GM23338 (cell line): ENCODE measurements around the gene TAF12. TPM values are rescaled to one million over a fixed set of nuclear protein-coding genes. Genes with fewer than 3 reads are reported as not detected.

Experiments
- ATAC-seq: fragments of 200-7000 bp; cut with Tn5 transposase; 3 replicates; pipeline ENCODE4 v1.9.1; 2020
- DNase-seq: peaks from one replicate; pipeline ENCODE4 v3.0.0-alpha.2; 2015; ENCODE audit warnings: low spot score
- H2AFZ ChIP-seq: fragments of 200-600 bp; sonication (generic); 2 replicates; pipeline ENCODE4 v1.8.0; 2016; ENCODE audit warnings: antibody characterized with exemption, mild to moderate bottlenecking, moderate library complexity
- H3F3A ChIP-seq: fragments of 200-600 bp; sonication (generic); replicated peaks from 2 replicates; pipeline ENCODE4 v1.8.0; 2017; ENCODE audit warnings: antibody characterized with exemption, mixed run types, low read depth
- H3K27ac ChIP-seq: fragments of 200-600 bp; sonication (generic); 2 replicates; pipeline ENCODE4 v1.6.1; 2016; ENCODE audit warnings: low read depth
- H3K27me3 ChIP-seq: fragments of 200-600 bp; sonication (generic); 2 replicates; pipeline ENCODE4 v1.8.0; 2016; ENCODE audit warnings: mild to moderate bottlenecking, mixed run types, moderate library complexity; ENCODE audit not compliant: insufficient read depth
- H3K36me3 ChIP-seq: fragments of 200-600 bp; sonication (generic); 2 replicates; pipeline ENCODE4 v1.8.0; 2016; ENCODE audit warnings: mild to moderate bottlenecking; ENCODE audit not compliant: insufficient read depth
- H3K4me1 ChIP-seq: fragments of 200-600 bp; sonication (generic); 2 replicates; pipeline ENCODE4 v1.8.0; 2016; ENCODE audit warnings: mild to moderate bottlenecking, moderate library complexity; ENCODE audit not compliant: insufficient read depth
- H3K4me2 ChIP-seq: fragments of 200-600 bp; sonication (generic); 2 replicates; pipeline ENCODE4 v1.7.1; 2017; ENCODE audit warnings: mixed run types
- H3K4me3 ChIP-seq: fragments of 200-600 bp; sonication (generic); 2 replicates; pipeline ENCODE4 v1.6.1; 2016; ENCODE audit warnings: mixed run types
- H3K79me2 ChIP-seq: fragments of 200-600 bp; sonication (generic); replicated peaks from 2 replicates; pipeline ENCODE4 v1.8.0; 2017; ENCODE audit warnings: mild to moderate bottlenecking; ENCODE audit not compliant: insufficient read depth
- H3K9me2 ChIP-seq: fragments of 200-600 bp; sonication (generic); 2 replicates; pipeline ENCODE4 v1.8.0; 2017; ENCODE audit not compliant: insufficient read depth
- H4K20me1 ChIP-seq: fragments of 200-600 bp; sonication (generic); replicated peaks from 2 replicates; pipeline ENCODE4 v1.8.0; 2017; ENCODE audit warnings: mild to moderate bottlenecking; ENCODE audit not compliant: insufficient read depth
- H3K27ac Mint-ChIP-seq: 2 replicates; pipeline ENCODE4 v1.8.0; 2020; ENCODE audit warnings: inconsistent platforms, mild to moderate bottlenecking, moderate library complexity, mixed read lengths
- H3K27me3 Mint-ChIP-seq: 3 replicates; pipeline ENCODE4 v1.8.0; 2022; ENCODE audit warnings: low read depth, mild to moderate bottlenecking, moderate library complexity, mixed read lengths, inconsistent platforms; ENCODE audit not compliant: insufficient read depth, poor library complexity
- H3K36me3 Mint-ChIP-seq: 3 replicates; pipeline ENCODE4 v1.8.0; 2021; ENCODE audit warnings: low read depth, mild to moderate bottlenecking, inconsistent platforms, moderate library complexity, mixed read lengths
- H3K4me1 Mint-ChIP-seq: 3 replicates; pipeline ENCODE4 v1.8.0; 2020; ENCODE audit warnings: mild to moderate bottlenecking, inconsistent platforms, mixed read lengths
- H3K4me3 Mint-ChIP-seq: 3 replicates; pipeline ENCODE4 v1.8.0; 2021; ENCODE audit warnings: moderate library complexity, mild to moderate bottlenecking, inconsistent platforms, mixed read lengths
- H3K9me3 Mint-ChIP-seq: 3 replicates; pipeline ENCODE4 v1.8.0; 2020; ENCODE audit warnings: moderate library complexity, mild to moderate bottlenecking, inconsistent platforms, mixed read lengths
- CREB1 ChIP-seq: fragments of 250-450 bp; sonication (Bioruptor Pico); IDR thresholded peaks from 2 replicates; pipeline ENCODE4 v1.5.0; 2020; ENCODE audit warnings: low read depth, mild to moderate bottlenecking, moderate library complexity
- EZH2 ChIP-seq: fragments of 200-600 bp; sonication (generic); IDR thresholded peaks from one replicate; pipeline ENCODE4 v1.8.0; 2017; ENCODE audit warnings: antibody characterized with exemption, mild to moderate bottlenecking, low read depth; ENCODE audit not compliant: unreplicated experiment
- EZH2phosphoT487 ChIP-seq: fragments of 200-600 bp; sonication (generic); IDR thresholded peaks from one replicate; pipeline ENCODE4 v1.8.1; 2018; ENCODE audit warnings: antibody characterized with exemption; ENCODE audit not compliant: unreplicated experiment
- JUNB ChIP-seq: IDR thresholded peaks from one replicate; pipeline ENCODE4 v1.6.1; 2016; ENCODE audit warnings: antibody characterized with exemption; ENCODE audit not compliant: unreplicated experiment
- NANOG ChIP-seq: IDR thresholded peaks from 2 replicates; pipeline ENCODE4 v1.6.1; 2016; ENCODE audit warnings: antibody characterized with exemption, borderline replicate concordance
- POLR2AphosphoS5 ChIP-seq: IDR thresholded peaks from 2 replicates; pipeline ENCODE4 v1.6.1; 2016; ENCODE audit warnings: antibody characterized with exemption, low read depth
- REST ChIP-seq: IDR thresholded peaks from one replicate; pipeline ENCODE4 v1.6.1; 2018; ENCODE audit warnings: antibody characterized with exemption; ENCODE audit not compliant: unreplicated experiment
- STAT1 ChIP-seq: IDR thresholded peaks from one replicate; pipeline ENCODE4 v1.6.1; 2016; ENCODE audit warnings: antibody characterized with exemption; ENCODE audit not compliant: unreplicated experiment
- ZNF114 ChIP-seq: fragments of 250-450 bp; sonication (Bioruptor Pico); IDR thresholded peaks from 2 replicates; pipeline ENCODE4 v1.5.0; 2020; ENCODE audit warnings: mild to moderate bottlenecking, moderate library complexity
- ZNF331 ChIP-seq: fragments of 250-450 bp; sonication (Bioruptor Pico); IDR thresholded peaks from 2 replicates; pipeline ENCODE4 v1.5.0; 2020; ENCODE audit warnings: low read depth, mild to moderate bottlenecking, moderate library complexity
- polyA plus RNA-seq: library from polyadenylated mRNA; unstranded; fragments of >200 nt; fragmentation: Nextera tagmentation; extraction: Ambion mirVana; gene quantifications from 2 replicates; pipeline ENCODE4 v1.2.1, GENCODE V29; 2016
- total RNA-seq: library from RNA; depleted of rRNA; stranded (reverse); fragments of >200 nt; shearing (Covaris generic); gene quantifications from 2 replicates; pipeline ENCODE4 v1.2.3, GENCODE V29; 2014
- TF ChIP-seq, protein P1 (sequence below), 2 experiments: fragments of 200-600 bp in 1 of 2; sonication (generic) in 1 of 2; conservative IDR thresholded peaks; 2 replicates each; pipeline versions ENCODE4 v1.5.1 to v1.6.1; 2016 to 2017; ENCODE audit warnings: antibody characterized with exemption in 2 of 2, low read depth in 2 of 2, mild to moderate bottlenecking in 2 of 2, moderate library complexity in 1 of 2
- TF ChIP-seq, protein P2 (sequence below): IDR thresholded peaks from 2 replicates; pipeline ENCODE4 v1.6.1; 2016; ENCODE audit warnings: antibody characterized with exemption

Gene TAF12
- total and polyA plus RNA-seq, 2 experiments from 2014 or later, result 15.2 to 46.8 TPM

- TF ChIP-seq, protein P1, sequence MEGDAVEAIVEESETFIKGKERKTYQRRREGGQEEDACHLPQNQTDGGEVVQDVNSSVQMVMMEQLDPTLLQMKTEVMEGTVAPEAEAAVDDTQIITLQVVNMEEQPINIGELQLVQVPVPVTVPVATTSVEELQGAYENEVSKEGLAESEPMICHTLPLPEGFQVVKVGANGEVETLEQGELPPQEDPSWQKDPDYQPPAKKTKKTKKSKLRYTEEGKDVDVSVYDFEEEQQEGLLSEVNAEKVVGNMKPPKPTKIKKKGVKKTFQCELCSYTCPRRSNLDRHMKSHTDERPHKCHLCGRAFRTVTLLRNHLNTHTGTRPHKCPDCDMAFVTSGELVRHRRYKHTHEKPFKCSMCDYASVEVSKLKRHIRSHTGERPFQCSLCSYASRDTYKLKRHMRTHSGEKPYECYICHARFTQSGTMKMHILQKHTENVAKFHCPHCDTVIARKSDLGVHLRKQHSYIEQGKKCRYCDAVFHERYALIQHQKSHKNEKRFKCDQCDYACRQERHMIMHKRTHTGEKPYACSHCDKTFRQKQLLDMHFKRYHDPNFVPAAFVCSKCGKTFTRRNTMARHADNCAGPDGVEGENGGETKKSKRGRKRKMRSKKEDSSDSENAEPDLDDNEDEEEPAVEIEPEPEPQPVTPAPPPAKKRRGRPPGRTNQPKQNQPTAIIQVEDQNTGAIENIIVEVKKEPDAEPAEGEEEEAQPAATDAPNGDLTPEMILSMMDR (conservative IDR thresholded peaks at IDR 0.05; ENCODE audit: low read depth in 2 of 2), result no peak
- no peak for TF ChIP-seq EZH2
- TF ChIP-seq REST, result no peak
- no peak for TF ChIP-seq NANOG
- no peak for TF ChIP-seq ZNF331
- TF ChIP-seq CREB1 (CRISPR knock-in tag), result no peak
- TF ChIP-seq ZNF114 (CRISPR knock-in tag), result no peak
- no peak for TF ChIP-seq JUNB
Observed at GRCh38 chr1:28566931-28567330, 75.9 kb downstream of the TAF12 start (continued).

- no peaks in the 10 kb centered on the region for H3K79me2 ChIP-seq
- no peak for ATAC-seq
- H3K9me2 ChIP-seq, result no peaks in the 10 kb centered on the region
- H3K27me3 Mint-ChIP-seq, result peaks cover 2% of the 10 kb centered on the region
- H3K4me1 Mint-ChIP-seq, result no peaks in the 10 kb centered on the region
- H3K9me3 Mint-ChIP-seq, result no peaks in the 10 kb centered on the region
- H3K4me1 ChIP-seq, result no peaks in the 10 kb centered on the region
- no peak overlapping the region for H3K27ac Mint-ChIP-seq
- H4K20me1 ChIP-seq, result no peaks in the 10 kb centered on the region; the same call in 1 of the 2 replicates
- H3K36me3 ChIP-seq, result peaks cover 22% of the 10 kb centered on the region
- H3K4me3 Mint-ChIP-seq, result no peak overlapping the region
- no peak overlapping the region for H3K4me3 ChIP-seq
- H3K36me3 Mint-ChIP-seq, result peaks cover 62% of the 10 kb centered on the region
- H3K27me3 ChIP-seq, result no peaks in the 10 kb centered on the region
- no peak overlapping the region for H3K27ac ChIP-seq
- no peak overlapping the region for H3K4me2 ChIP-seq
- H2AFZ ChIP-seq, result no peak overlapping the region
- H3F3A ChIP-seq, result peaks cover 2% of the 10 kb centered on the region; the same call in 1 of the 2 replicates
- DNase-seq, result no peak
- TF ChIP-seq REST (no peak), JUNB (no peak), EZH2 (no peak), EZH2phosphoT487 (no peak), POLR2AphosphoS5 (no peak), ZNF331 (no peak), STAT1 (no peak)
- TF ChIP-seq, protein P2, sequence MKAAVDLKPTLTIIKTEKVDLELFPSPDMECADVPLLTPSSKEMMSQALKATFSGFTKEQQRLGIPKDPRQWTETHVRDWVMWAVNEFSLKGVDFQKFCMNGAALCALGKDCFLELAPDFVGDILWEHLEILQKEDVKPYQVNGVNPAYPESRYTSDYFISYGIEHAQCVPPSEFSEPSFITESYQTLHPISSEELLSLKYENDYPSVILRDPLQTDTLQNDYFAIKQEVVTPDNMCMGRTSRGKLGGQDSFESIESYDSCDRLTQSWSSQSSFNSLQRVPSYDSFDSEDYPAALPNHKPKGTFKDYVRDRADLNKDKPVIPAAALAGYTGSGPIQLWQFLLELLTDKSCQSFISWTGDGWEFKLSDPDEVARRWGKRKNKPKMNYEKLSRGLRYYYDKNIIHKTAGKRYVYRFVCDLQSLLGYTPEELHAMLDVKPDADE, result no peak
Observed at GRCh38 chr1:28565726-28566125, 77.1 kb downstream of the TAF12 start.
